HepG2 (cell line): ENCODE data around the gene SSR2. TPM values are rescaled to one million over a fixed set of nuclear protein-coding genes. Genes with fewer than 3 reads are reported as not detected.

Source experiments
- AGO1 ChIP-seq: fragments of 200-400 bp; formaldehyde crosslinking; IDR thresholded peaks from 2 replicates; pipeline ENCODE4 v1.6.1; 2017; ENCODE audit warnings: mild to moderate bottlenecking, low read depth, low read length, moderate library complexity; ENCODE audit not compliant: poor library complexity, severe bottlenecking
- MED13 ChIP-seq: sonication (generic); formaldehyde crosslinking; IDR thresholded peaks from 2 replicates; pipeline ENCODE4 v1.5.0; 2020; ENCODE audit warnings: missing genetic modification reagents
- MXD4 ChIP-seq: IDR thresholded peaks from 2 replicates; pipeline ENCODE4 v1.6.1; 2016; ENCODE audit warnings: mild to moderate bottlenecking, missing biosample characterization, missing genetic modification reagents
- TOE1 ChIP-seq: sonication (generic); formaldehyde crosslinking; IDR thresholded peaks from 2 replicates; pipeline ENCODE4 v1.4.0; 2020; ENCODE audit warnings: mild to moderate bottlenecking, missing genetic modification reagents
- YEATS2 ChIP-seq: sonication (generic); formaldehyde crosslinking; IDR thresholded peaks from 2 replicates; pipeline ENCODE4 v1.4.0; 2020; ENCODE audit warnings: missing genetic modification reagents, borderline replicate concordance
- ZNF12 ChIP-seq: sonication (generic); formaldehyde crosslinking; IDR thresholded peaks from 2 replicates; pipeline ENCODE4 v1.5.0; 2020; ENCODE audit warnings: missing genetic modification reagents
- ZNF224 ChIP-seq: sonication (generic); formaldehyde crosslinking; IDR thresholded peaks from 2 replicates; pipeline ENCODE4 v1.5.0; 2020; ENCODE audit warnings: mild to moderate bottlenecking, missing genetic modification reagents
- ZNF251 ChIP-seq: sonication (generic); formaldehyde crosslinking; IDR thresholded peaks from 2 replicates; pipeline ENCODE4 v1.9.0; 2021; ENCODE audit warnings: mild to moderate bottlenecking, missing genetic modification reagents
- ZNF33B ChIP-seq: sonication (generic); formaldehyde crosslinking; IDR thresholded peaks from 2 replicates; pipeline ENCODE4 v1.5.1; 2020; ENCODE audit warnings: mild to moderate bottlenecking, missing genetic modification reagents
- ZNF782 ChIP-seq: sonication (generic); formaldehyde crosslinking; IDR thresholded peaks from 2 replicates; pipeline ENCODE4 v1.4.0; 2020; ENCODE audit warnings: missing genetic modification reagents, mild to moderate bottlenecking, borderline replicate concordance
- ZSCAN31 ChIP-seq: sonication (generic); formaldehyde crosslinking; IDR thresholded peaks from 2 replicates; pipeline ENCODE4 v1.5.0; 2020; ENCODE audit warnings: low read depth, mild to moderate bottlenecking, missing genetic modification reagents
- polyA plus RNA-seq, 8 experiments: library from polyadenylated mRNA; depleted of rRNA in 3 of 8; stranded (reverse) in 7 of 8; unstranded in 1 of 8; fragments of >200 nt; fragmentation: Illumina TruSeq in 4 of 8; extraction: Trizol in 4 of 8; gene quantifications; 2 replicates each; pipeline versions ENCODE4 v1.2.1 to v1.2.3, GENCODE V29; 2011 to 2016; ENCODE audit warnings: low read depth in 4 of 8, missing spikeins in 1 of 8, mixed read lengths in 1 of 8; ENCODE audit not compliant: insufficient read depth in 1 of 8
- total RNA-seq, 5 experiments: library from RNA; depleted of rRNA; stranded (reverse); fragments of >200 nt; fragmentation: Illumina TruSeq; extraction: Trizol; gene quantifications; 2 replicates each; pipeline ENCODE4 v1.2.3, GENCODE V29; 2016; ENCODE audit warnings: low read depth in 1 of 5
- TF ChIP-seq, protein P1 (sequence below): sonication (generic); formaldehyde crosslinking; IDR thresholded peaks from 2 replicates; pipeline ENCODE4 v1.9.0; 2022; ENCODE audit warnings: low read depth, missing genetic modification reagents
- TF ChIP-seq, protein P2 (sequence below): sonication (generic); formaldehyde crosslinking; IDR thresholded peaks from 2 replicates; pipeline ENCODE4 v1.5.1; 2020; ENCODE audit warnings: missing genetic modification reagents, mild to moderate bottlenecking, borderline replicate concordance
- TF ChIP-seq, protein P3 (sequence below): sonication (generic); formaldehyde crosslinking; IDR thresholded peaks from 2 replicates; pipeline ENCODE4 v1.4.0; 2020; ENCODE audit warnings: mild to moderate bottlenecking, missing genetic modification reagents
- TF ChIP-seq, protein P4 (sequence below): IDR thresholded peaks from 2 replicates; pipeline ENCODE4 v1.6.1; 2018; ENCODE audit warnings: missing genetic modification reagents, mild to moderate bottlenecking, missing compliant biosample characterization
- TF ChIP-seq, protein P5 (sequence below): sonication (generic); formaldehyde crosslinking; IDR thresholded peaks from 2 replicates; pipeline ENCODE4 v1.5.1; 2020; ENCODE audit warnings: missing genetic modification reagents, mild to moderate bottlenecking, borderline replicate concordance

The SSR2 gene
- total and polyA plus RNA-seq, 2 of the 13 experiments (the other 11 are each of a cell fraction or from before 2014, with no cell fraction given) = 284 to 461 TPM

DNA sequence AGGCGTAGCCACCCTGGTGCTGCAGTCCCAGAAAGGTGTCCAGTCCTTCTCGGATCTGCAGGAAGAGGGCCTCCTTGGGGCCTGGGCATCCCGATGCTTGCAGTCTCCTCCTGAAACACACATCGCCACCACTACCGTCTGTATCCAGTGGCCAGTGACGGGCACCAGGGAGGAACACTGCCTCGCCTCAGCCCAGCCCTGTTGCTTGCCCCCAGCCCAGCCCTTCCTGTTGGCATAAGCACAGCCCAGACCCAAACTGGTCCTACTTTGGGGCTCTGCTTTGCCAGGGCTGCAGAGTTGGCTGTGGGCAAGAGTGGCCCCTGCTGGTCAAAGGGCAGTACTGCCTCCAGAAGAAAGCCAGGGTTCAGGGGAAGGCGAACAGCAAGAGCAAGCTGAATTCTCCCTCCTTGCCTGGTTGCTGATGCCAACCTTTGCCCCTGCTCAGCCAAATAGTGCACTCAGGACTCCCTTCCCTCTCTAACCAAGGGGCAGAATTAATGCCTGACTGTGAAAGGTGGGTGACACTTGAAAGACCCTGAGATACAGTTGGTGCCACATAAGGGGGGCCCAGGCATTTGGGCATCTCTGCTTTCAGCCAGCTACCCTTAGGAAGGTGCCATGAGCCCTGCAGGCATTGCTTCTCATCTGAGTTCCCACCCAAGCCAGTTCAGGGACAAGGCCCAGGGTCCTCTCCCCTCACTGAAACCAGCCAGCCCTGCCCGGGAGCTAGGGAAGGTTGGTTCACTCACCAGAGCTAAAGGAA is 31.3 kb downstream of the SSR2 start (continued):
- TF ChIP-seq ZNF224 (no peak), MED13 (CRISPR knock-in tag) (no peak), ZNF33B (CRISPR knock-in tag) (0 out of 2 replicates have a peak, but pooled peaks have one; percentile 53), TOE1 (CRISPR knock-in tag) (no peak), ZNF251 (CRISPR knock-in tag) (no peak), ZNF782 (no peak; the same call in 1 of the 2 replicates), YEATS2 (CRISPR knock-in tag) (peak; percentile 34; the same call in 1 of the 2 replicates), AGO1 (peak; percentile 52), ZSCAN31 (no peak), ZNF12 (no peak), MXD4 (CRISPR knock-in tag) (0 out of 2 replicates have a peak, but pooled peaks have one; percentile 24)
- TF ChIP-seq, protein P1, sequence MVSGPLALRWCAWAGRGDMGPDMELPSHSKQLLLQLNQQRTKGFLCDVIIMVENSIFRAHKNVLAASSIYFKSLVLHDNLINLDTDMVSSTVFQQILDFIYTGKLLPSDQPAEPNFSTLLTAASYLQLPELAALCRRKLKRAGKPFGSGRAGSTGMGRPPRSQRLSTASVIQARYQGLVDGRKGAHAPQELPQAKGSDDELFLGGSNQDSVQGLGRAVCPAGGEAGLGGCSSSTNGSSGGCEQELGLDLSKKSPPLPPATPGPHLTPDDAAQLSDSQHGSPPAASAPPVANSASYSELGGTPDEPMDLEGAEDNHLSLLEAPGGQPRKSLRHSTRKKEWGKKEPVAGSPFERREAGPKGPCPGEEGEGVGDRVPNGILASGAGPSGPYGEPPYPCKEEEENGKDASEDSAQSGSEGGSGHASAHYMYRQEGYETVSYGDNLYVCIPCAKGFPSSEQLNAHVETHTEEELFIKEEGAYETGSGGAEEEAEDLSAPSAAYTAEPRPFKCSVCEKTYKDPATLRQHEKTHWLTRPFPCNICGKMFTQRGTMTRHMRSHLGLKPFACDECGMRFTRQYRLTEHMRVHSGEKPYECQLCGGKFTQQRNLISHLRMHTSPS (CRISPR knock-in tag) = peak; percentile 73; the same call in 1 of the 2 replicates
- TF ChIP-seq, protein P2, sequence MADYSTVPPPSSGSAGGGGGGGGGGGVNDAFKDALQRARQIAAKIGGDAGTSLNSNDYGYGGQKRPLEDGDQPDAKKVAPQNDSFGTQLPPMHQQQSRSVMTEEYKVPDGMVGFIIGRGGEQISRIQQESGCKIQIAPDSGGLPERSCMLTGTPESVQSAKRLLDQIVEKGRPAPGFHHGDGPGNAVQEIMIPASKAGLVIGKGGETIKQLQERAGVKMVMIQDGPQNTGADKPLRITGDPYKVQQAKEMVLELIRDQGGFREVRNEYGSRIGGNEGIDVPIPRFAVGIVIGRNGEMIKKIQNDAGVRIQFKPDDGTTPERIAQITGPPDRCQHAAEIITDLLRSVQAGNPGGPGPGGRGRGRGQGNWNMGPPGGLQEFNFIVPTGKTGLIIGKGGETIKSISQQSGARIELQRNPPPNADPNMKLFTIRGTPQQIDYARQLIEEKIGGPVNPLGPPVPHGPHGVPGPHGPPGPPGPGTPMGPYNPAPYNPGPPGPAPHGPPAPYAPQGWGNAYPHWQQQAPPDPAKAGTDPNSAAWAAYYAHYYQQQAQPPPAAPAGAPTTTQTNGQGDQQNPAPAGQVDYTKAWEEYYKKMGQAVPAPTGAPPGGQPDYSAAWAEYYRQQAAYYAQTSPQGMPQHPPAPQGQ = no peak
- TF ChIP-seq, protein P3, sequence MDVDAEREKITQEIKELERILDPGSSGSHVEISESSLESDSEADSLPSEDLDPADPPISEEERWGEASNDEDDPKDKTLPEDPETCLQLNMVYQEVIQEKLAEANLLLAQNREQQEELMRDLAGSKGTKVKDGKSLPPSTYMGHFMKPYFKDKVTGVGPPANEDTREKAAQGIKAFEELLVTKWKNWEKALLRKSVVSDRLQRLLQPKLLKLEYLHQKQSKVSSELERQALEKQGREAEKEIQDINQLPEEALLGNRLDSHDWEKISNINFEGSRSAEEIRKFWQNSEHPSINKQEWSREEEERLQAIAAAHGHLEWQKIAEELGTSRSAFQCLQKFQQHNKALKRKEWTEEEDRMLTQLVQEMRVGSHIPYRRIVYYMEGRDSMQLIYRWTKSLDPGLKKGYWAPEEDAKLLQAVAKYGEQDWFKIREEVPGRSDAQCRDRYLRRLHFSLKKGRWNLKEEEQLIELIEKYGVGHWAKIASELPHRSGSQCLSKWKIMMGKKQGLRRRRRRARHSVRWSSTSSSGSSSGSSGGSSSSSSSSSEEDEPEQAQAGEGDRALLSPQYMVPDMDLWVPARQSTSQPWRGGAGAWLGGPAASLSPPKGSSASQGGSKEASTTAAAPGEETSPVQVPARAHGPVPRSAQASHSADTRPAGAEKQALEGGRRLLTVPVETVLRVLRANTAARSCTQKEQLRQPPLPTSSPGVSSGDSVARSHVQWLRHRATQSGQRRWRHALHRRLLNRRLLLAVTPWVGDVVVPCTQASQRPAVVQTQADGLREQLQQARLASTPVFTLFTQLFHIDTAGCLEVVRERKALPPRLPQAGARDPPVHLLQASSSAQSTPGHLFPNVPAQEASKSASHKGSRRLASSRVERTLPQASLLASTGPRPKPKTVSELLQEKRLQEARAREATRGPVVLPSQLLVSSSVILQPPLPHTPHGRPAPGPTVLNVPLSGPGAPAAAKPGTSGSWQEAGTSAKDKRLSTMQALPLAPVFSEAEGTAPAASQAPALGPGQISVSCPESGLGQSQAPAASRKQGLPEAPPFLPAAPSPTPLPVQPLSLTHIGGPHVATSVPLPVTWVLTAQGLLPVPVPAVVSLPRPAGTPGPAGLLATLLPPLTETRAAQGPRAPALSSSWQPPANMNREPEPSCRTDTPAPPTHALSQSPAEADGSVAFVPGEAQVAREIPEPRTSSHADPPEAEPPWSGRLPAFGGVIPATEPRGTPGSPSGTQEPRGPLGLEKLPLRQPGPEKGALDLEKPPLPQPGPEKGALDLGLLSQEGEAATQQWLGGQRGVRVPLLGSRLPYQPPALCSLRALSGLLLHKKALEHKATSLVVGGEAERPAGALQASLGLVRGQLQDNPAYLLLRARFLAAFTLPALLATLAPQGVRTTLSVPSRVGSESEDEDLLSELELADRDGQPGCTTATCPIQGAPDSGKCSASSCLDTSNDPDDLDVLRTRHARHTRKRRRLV = no peak
- TF ChIP-seq, protein P4, sequence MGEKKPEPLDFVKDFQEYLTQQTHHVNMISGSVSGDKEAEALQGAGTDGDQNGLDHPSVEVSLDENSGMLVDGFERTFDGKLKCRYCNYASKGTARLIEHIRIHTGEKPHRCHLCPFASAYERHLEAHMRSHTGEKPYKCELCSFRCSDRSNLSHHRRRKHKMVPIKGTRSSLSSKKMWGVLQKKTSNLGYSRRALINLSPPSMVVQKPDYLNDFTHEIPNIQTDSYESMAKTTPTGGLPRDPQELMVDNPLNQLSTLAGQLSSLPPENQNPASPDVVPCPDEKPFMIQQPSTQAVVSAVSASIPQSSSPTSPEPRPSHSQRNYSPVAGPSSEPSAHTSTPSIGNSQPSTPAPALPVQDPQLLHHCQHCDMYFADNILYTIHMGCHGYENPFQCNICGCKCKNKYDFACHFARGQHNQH (CRISPR knock-in tag) = peak; percentile 46; the same call in 1 of the 2 replicates
- TF ChIP-seq, protein P5, sequence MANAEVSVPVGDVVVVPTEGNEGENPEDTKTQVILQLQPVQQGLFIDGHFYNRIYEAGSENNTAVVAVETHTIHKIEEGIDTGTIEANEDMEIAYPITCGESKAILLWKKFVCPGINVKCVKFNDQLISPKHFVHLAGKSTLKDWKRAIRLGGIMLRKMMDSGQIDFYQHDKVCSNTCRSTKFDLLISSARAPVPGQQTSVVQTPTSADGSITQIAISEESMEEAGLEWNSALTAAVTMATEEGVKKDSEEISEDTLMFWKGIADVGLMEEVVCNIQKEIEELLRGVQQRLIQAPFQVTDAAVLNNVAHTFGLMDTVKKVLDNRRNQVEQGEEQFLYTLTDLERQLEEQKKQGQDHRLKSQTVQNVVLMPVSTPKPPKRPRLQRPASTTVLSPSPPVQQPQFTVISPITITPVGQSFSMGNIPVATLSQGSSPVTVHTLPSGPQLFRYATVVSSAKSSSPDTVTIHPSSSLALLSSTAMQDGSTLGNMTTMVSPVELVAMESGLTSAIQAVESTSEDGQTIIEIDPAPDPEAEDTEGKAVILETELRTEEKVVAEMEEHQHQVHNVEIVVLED (CRISPR knock-in tag) = 0 out of 2 replicates have a peak, but pooled peaks have one; percentile 32
